Endodermal cell (in vitro differentiated cells): ENCODE data around the gene GPR84. TPM values are rescaled to one million over a fixed set of nuclear protein-coding genes. Genes with fewer than 3 reads are reported as not detected.

ENCODE experiments used
- DNase-seq: peaks from one replicate; pipeline ENCODE4 v3.0.0-alpha.2; 2017
- H3K27ac ChIP-seq: 2 replicates; pipeline ENCODE4 v1.5.1; 2013; ENCODE audit warnings: mild to moderate bottlenecking, low read depth, low read length, moderate library complexity
- H3K27me3 ChIP-seq: 2 replicates; pipeline ENCODE4 v1.6.1; 2013; ENCODE audit warnings: mild to moderate bottlenecking, low read length, moderate library complexity; ENCODE audit not compliant: insufficient read depth, control insufficient read depth, poor library complexity, severe bottlenecking
- H3K36me3 ChIP-seq: 2 replicates; pipeline ENCODE4 v1.7.0; 2013; ENCODE audit warnings: mild to moderate bottlenecking, low read length, moderate library complexity; ENCODE audit not compliant: control insufficient read depth, insufficient read depth
- H3K4me1 ChIP-seq: one replicate; pipeline ENCODE4 v1.7.0; 2013; ENCODE audit warnings: low read length; ENCODE audit not compliant: control insufficient read depth, insufficient read depth
- H3K4me3 ChIP-seq: 2 replicates; pipeline ENCODE4 v1.5.1; 2013; ENCODE audit warnings: mild to moderate bottlenecking, low read length, moderate library complexity
- H3K9ac ChIP-seq: 2 replicates; pipeline ENCODE4 v1.6.1; 2013; ENCODE audit warnings: mild to moderate bottlenecking, low read length, moderate library complexity; ENCODE audit not compliant: poor library complexity, severe bottlenecking; ENCODE audit errors: extremely low read depth
- H3K9me3 ChIP-seq: 2 replicates; pipeline ENCODE4 v1.6.1; 2013; ENCODE audit warnings: mild to moderate bottlenecking, low read length, moderate library complexity; ENCODE audit not compliant: control insufficient read depth
- H3K27ac Mint-ChIP-seq: 2 replicates; pipeline ENCODE4 v1.8.0; 2020; ENCODE audit warnings: mixed read lengths
- H3K27me3 Mint-ChIP-seq: 2 replicates; pipeline ENCODE4 v1.8.0; 2021; ENCODE audit warnings: mild to moderate bottlenecking, mixed read lengths; ENCODE audit not compliant: insufficient read depth
- H3K36me3 Mint-ChIP-seq: 2 replicates; pipeline ENCODE4 v1.8.0; 2020; ENCODE audit warnings: low read depth, mixed read lengths
- H3K4me1 Mint-ChIP-seq: 2 replicates; pipeline ENCODE4 v1.8.0; 2020; ENCODE audit warnings: mixed read lengths
- H3K4me3 Mint-ChIP-seq: 2 replicates; pipeline ENCODE4 v1.8.0; 2020; ENCODE audit warnings: mild to moderate bottlenecking, moderate library complexity, mixed read lengths
- H3K9me3 Mint-ChIP-seq: 2 replicates; pipeline ENCODE4 v1.8.0; 2020; ENCODE audit warnings: mild to moderate bottlenecking, mixed read lengths
- CTCF ChIP-seq: fragments of 200-600 bp; sonication (generic); conservative IDR thresholded peaks from 2 replicates; pipeline ENCODE4 v1.5.0; 2021; ENCODE audit warnings: antibody characterized with exemption, mild to moderate bottlenecking
- WGBS, 2 experiments: methylation state at CpG; one replicate each; pipeline versions ENCODE4 v1.1.5 to v1.1.7; 2013; ENCODE audit warnings: missing lambda C conversion rate in 2 of 2, mixed read lengths in 1 of 2; ENCODE audit not compliant: insufficient coverage in 1 of 2, insufficient read length in 1 of 2; 5-methylcytosine and 5-hydroxymethylcytosine counted together
- total RNA-seq, 2 donors: library from RNA; stranded (reverse); fragmentation: NEBNext Ultra II Directional in 1 of 2; extraction: Animal tissue kit (Norgen Biotek cat#: 25700) in 1 of 2; gene quantifications; 2 replicates in 1 of 2; 3 replicates in 1 of 2; pipeline ENCODE4 v1.2.1, GENCODE V29; 2021

The GPR84 gene
- total RNA-seq, 2 donors from 2014 or later: not detected

- Mint-ChIP-seq H3K27ac (no peak overlapping the region), H3K27me3 (peaks cover 38% of the 10 kb centered on the region), H3K36me3 (no peaks in the 10 kb centered on the region), H3K4me1 (peaks cover 6% of the 10 kb centered on the region), H3K4me3 (no peak overlapping the region), H3K9me3 (no peaks in the 10 kb centered on the region)
- Histone ChIP-seq H3K27ac (no peak overlapping the region), H3K4me1 (peaks cover 3% of the 10 kb centered on the region), H3K36me3 (no peaks in the 10 kb centered on the region), H3K9me3 (no peaks in the 10 kb centered on the region), H3K9ac (no peak overlapping the region), H3K27me3 (peaks cover 9% of the 10 kb centered on the region), H3K4me3 (no peak overlapping the region)
- 71 to 87% methylated on average over 1 to 6 of the region's 6 CpGs for WGBS, 2 experiments
- no peak for DNase-seq
- no peak for TF ChIP-seq CTCF
Observed at GRCh38 chr12:54363618-54364017, 668 bp downstream of the GPR84 start.

- no peak overlapping the region for H3K4me3 Mint-ChIP-seq
- H3K36me3 Mint-ChIP-seq: no peaks in the 10 kb centered on the region
- no peaks in the 10 kb centered on the region for H3K9me3 Mint-ChIP-seq
- H3K27ac Mint-ChIP-seq: no peak overlapping the region
- TF ChIP-seq CTCF: no peak
- H3K9ac ChIP-seq: no peak overlapping the region
- peaks cover 32% of the 10 kb centered on the region for H3K27me3 Mint-ChIP-seq
- no peak overlapping the region for H3K4me3 ChIP-seq
- H3K27ac ChIP-seq: no peak overlapping the region
- no peaks in the 10 kb centered on the region for H3K9me3 ChIP-seq
- peak; percentile 46 for DNase-seq
- peaks cover 6% of the 10 kb centered on the region for H3K4me1 Mint-ChIP-seq
- WGBS, 2 experiments: 88 to 94% methylated on average over 7 to 8 of the region's 8 CpGs
- H3K36me3 ChIP-seq: no peaks in the 10 kb centered on the region
- H3K4me1 ChIP-seq: peaks cover 3% of the 10 kb centered on the region
- H3K27me3 ChIP-seq: peaks cover 4% of the 10 kb centered on the region
Observed at GRCh38 chr12:54363047-54363446, 1.2 kb downstream of the GPR84 start.

GRCh38 chr12:54360717-54361456 lies 3.4 kb downstream of the GPR84 start:
- no peak overlapping the region for H3K9ac ChIP-seq
- peak; percentile 98 for TF ChIP-seq CTCF
- H3K27ac ChIP-seq: peak overlapping the region; percentile 59
- H3K27ac Mint-ChIP-seq: peak overlapping the region; percentile 67
- H3K4me3 ChIP-seq: no peak overlapping the region
- peak; percentile 99 for DNase-seq
- H3K36me3 ChIP-seq: no peaks in the 10 kb centered on the region
- peaks cover 6% of the 10 kb centered on the region for H3K4me1 Mint-ChIP-seq
- H3K4me1 ChIP-seq: peaks cover 18% of the 10 kb centered on the region
- H3K27me3 Mint-ChIP-seq: peaks cover 18% of the 10 kb centered on the region
- H3K36me3 Mint-ChIP-seq: no peaks in the 10 kb centered on the region
- H3K27me3 ChIP-seq: no peaks in the 10 kb centered on the region
- no peaks in the 10 kb centered on the region for H3K9me3 ChIP-seq
- H3K9me3 Mint-ChIP-seq: no peaks in the 10 kb centered on the region
- H3K4me3 Mint-ChIP-seq: no peak overlapping the region
- WGBS, 2 experiments: 54 to 73% methylated on average over 6 to 13 of the region's 16 CpGs
